ENCODE data around the gene KHDC1L. TPM values are rescaled to one million over a fixed set of nuclear protein-coding genes. Genes with fewer than 3 reads are reported as not detected.

The KHDC1L gene
- total RNA-seq, 2 donors from 2014 or later: not detected

DNA sequence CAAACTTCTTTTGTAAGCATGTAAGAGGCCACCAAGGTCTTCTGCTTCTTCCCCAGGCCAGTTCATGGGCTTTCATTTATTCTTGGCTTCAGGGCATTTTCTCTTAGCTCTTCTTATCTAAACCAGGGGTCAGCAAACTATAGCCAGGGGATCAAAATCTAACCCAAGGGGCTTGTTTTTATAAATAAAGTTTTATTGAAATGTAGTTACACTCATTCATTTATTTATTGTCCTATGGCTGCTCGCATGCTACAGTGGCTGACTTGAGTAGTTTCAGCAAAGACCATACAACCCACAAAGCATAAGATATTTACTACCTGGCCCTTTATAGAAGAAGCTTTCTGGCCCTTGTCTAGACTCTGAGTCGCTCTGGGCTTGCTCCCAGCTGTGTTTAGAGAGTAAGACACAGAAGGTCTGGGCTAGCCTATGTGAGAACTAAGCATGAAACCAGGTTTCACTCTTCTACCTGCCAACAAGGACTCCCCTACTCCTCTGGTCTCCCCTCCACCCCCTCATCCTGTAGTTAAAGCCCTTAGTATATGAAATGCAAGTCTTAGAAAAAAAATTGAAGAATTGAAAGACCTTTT lies 43.2 kb downstream of the KHDC1L start:
- no peak for TF ChIP-seq CTCF (conservative IDR thresholded peaks at IDR 0.05)
- Histone ChIP-seq H3K36me3 (ENCODE audit: control insufficient read depth, insufficient read depth, low read length) (no peaks in the 10 kb centered on the region), H3K9ac (ENCODE audit: extremely low read depth, low read length, poor library complexity, severe bottlenecking) (no peak overlapping the region), H3K9me3 (ENCODE audit: control insufficient read depth, low read length) (no peaks in the 10 kb centered on the region), H3K4me1 (ENCODE audit: control insufficient read depth, insufficient read depth, low read length) (peaks cover under 1% of the 10 kb centered on the region), H3K27me3 (ENCODE audit: control insufficient read depth, insufficient read depth, low read length, poor library complexity, severe bottlenecking) (peaks cover 4% of the 10 kb centered on the region), H3K27ac (ENCODE audit: low read depth, low read length) (no peak overlapping the region), H3K4me3 (ENCODE audit: low read length) (no peak overlapping the region)
- Mint-ChIP-seq H3K9me3 (no peaks in the 10 kb centered on the region), H3K4me3 (no peak overlapping the region), H3K27me3 (ENCODE audit: insufficient read depth) (peaks cover 2% of the 10 kb centered on the region), H3K36me3 (ENCODE audit: low read depth) (no peaks in the 10 kb centered on the region), H3K4me1 (peaks cover 2% of the 10 kb centered on the region), H3K27ac (no peak overlapping the region)
- 97% methylated on average over 2 of the region's 2 CpGs; no CpG with 5 or more reads in 1 of the 2 experiments for WGBS, 2 experiments (ENCODE audit: insufficient coverage in 1 of 2, insufficient read length in 1 of 2)
- no peak for DNase-seq

- H3K36me3 Mint-ChIP-seq (ENCODE audit: low read depth): no peaks in the 10 kb centered on the region
- peaks cover 2% of the 10 kb centered on the region for H3K27me3 Mint-ChIP-seq (ENCODE audit: insufficient read depth)
- TF ChIP-seq CTCF (conservative IDR thresholded peaks at IDR 0.05): peak; percentile 84
- Histone ChIP-seq H3K9me3 (ENCODE audit: control insufficient read depth, low read length) (no peaks in the 10 kb centered on the region), H3K27me3 (ENCODE audit: control insufficient read depth, insufficient read depth, low read length, poor library complexity, severe bottlenecking) (peaks cover 4% of the 10 kb centered on the region), H3K27ac (ENCODE audit: low read depth, low read length) (no peak overlapping the region), H3K4me3 (ENCODE audit: low read length) (no peak overlapping the region), H3K9ac (ENCODE audit: extremely low read depth, low read length, poor library complexity, severe bottlenecking) (no peak overlapping the region), H3K4me1 (ENCODE audit: control insufficient read depth, insufficient read depth, low read length) (peaks cover 2% of the 10 kb centered on the region), H3K36me3 (ENCODE audit: control insufficient read depth, insufficient read depth, low read length) (no peaks in the 10 kb centered on the region)
- no peak overlapping the region for H3K4me3 Mint-ChIP-seq
- peaks cover 2% of the 10 kb centered on the region for H3K4me1 Mint-ChIP-seq
- H3K27ac Mint-ChIP-seq: no peak overlapping the region
- no peak for DNase-seq
- WGBS, 2 experiments (ENCODE audit: insufficient coverage in 1 of 2, insufficient read length in 1 of 2): 54 to 79% methylated on average over 2 to 7 of the region's 7 CpGs
- no peaks in the 10 kb centered on the region for H3K9me3 Mint-ChIP-seq
These were observed 44.3 kb downstream of the KHDC1L start for GRCh38 chr6:73180763-73181619.

DNA sequence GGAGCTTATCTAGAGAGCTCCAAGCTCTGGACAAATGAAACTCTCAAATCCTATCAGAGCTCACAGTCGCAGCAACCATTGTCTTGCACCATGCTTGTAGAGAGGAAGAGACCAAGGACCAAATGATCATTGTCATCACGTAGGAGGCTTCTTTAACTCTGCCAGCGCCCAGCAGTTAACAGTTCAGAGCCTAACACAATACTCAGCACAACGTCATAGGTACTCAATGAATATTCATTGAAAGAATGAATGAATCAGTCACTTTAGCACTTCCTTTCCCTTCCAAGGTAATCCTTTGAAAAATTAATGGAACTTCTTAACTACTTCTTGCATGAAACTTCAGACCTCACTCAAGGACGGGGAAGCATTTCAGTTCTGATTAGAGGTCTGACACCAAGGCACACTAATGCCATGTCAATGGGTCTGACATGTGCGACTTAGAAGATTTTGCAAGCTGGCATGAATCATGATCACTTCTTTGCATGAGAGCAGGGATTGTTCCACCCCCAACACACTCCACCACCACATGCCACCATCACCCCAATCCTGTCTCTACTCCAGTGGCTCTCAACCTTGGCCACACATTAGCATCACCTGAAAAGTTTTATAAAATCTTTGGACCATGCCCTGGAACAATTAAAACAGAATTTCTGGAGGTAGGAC lies 45.1 kb downstream of the KHDC1L start:
- H3K27ac ChIP-seq (ENCODE audit: low read depth, low read length): no peak overlapping the region

More for the DNA sequence above, 45.1 kb downstream of the KHDC1L start:
- H3K27me3 Mint-ChIP-seq (ENCODE audit: insufficient read depth): peaks cover 2% of the 10 kb centered on the region
- Histone ChIP-seq H3K4me1 (ENCODE audit: control insufficient read depth, insufficient read depth, low read length) (peaks cover 2% of the 10 kb centered on the region), H3K27me3 (ENCODE audit: control insufficient read depth, insufficient read depth, low read length, poor library complexity, severe bottlenecking) (peaks cover 4% of the 10 kb centered on the region), H3K9ac (ENCODE audit: extremely low read depth, low read length, poor library complexity, severe bottlenecking) (no peak overlapping the region), H3K36me3 (ENCODE audit: control insufficient read depth, insufficient read depth, low read length) (no peaks in the 10 kb centered on the region), H3K9me3 (ENCODE audit: control insufficient read depth, low read length) (no peaks in the 10 kb centered on the region), H3K4me3 (ENCODE audit: low read length) (no peak overlapping the region)
- no peak overlapping the region for H3K27ac Mint-ChIP-seq
- TF ChIP-seq CTCF (conservative IDR thresholded peaks at IDR 0.05): no peak
- WGBS, 2 experiments (ENCODE audit: insufficient coverage in 1 of 2, insufficient read length in 1 of 2): 82 to 85% methylated on average over 4 to 6 of the region's 6 CpGs
- peaks cover 2% of the 10 kb centered on the region for H3K4me1 Mint-ChIP-seq
- no peak for DNase-seq
- H3K9me3 Mint-ChIP-seq: no peaks in the 10 kb centered on the region
- H3K36me3 Mint-ChIP-seq (ENCODE audit: low read depth): no peaks in the 10 kb centered on the region
- no peak overlapping the region for H3K4me3 Mint-ChIP-seq

Measured in endodermal cell (in vitro differentiated cells).